GM23248 (cell line): ENCODE data around the gene REC114. TPM values are rescaled to one million over a fixed set of nuclear protein-coding genes. Genes with fewer than 3 reads are reported as not detected.

ENCODE experiments used
- DNase-seq: peaks from one replicate; pipeline ENCODE4 v3.0.0-alpha.2; 2015
- H2AFZ ChIP-seq: fragments of 200-600 bp; sonication (generic); 2 replicates; pipeline ENCODE4 v1.6.1; 2016; ENCODE audit warnings: antibody characterized with exemption
- H3F3A ChIP-seq: fragments of 200-600 bp; sonication (generic); 2 replicates; pipeline ENCODE4 v1.6.1; 2016; ENCODE audit warnings: mild to moderate bottlenecking, antibody characterized with exemption, mixed run types; ENCODE audit not compliant: insufficient read depth
- H3K27ac ChIP-seq: fragments of 200-600 bp; sonication (generic); 2 replicates; pipeline ENCODE4 v1.5.1; 2016; ENCODE audit warnings: mild to moderate bottlenecking
- H3K27me3 ChIP-seq: fragments of 200-600 bp; sonication (generic); replicated peaks from 2 replicates; pipeline ENCODE4 v1.6.1; 2016; ENCODE audit warnings: mild to moderate bottlenecking; ENCODE audit not compliant: insufficient read depth
- H3K36me3 ChIP-seq: fragments of 200-600 bp; sonication (generic); 2 replicates; pipeline ENCODE4 v1.6.1; 2016; ENCODE audit warnings: low read depth, mild to moderate bottlenecking
- H3K4me1 ChIP-seq: fragments of 200-600 bp; sonication (generic); 2 replicates; pipeline ENCODE4 v1.6.1; 2016; ENCODE audit warnings: mild to moderate bottlenecking; ENCODE audit not compliant: insufficient read depth
- H3K4me2 ChIP-seq: fragments of 200-600 bp; sonication (generic); one replicate; pipeline ENCODE4 v1.6.1; 2016; ENCODE audit warnings: mild to moderate bottlenecking; ENCODE audit not compliant: unreplicated experiment
- H3K4me3 ChIP-seq: fragments of 200-600 bp; sonication (generic); 2 replicates; pipeline ENCODE4 v1.5.1; 2016; ENCODE audit warnings: mild to moderate bottlenecking
- H3K79me2 ChIP-seq: fragments of 200-600 bp; sonication (generic); 2 replicates; pipeline ENCODE4 v1.6.1; 2016; ENCODE audit warnings: mild to moderate bottlenecking; ENCODE audit not compliant: insufficient read depth
- H3K9ac ChIP-seq: fragments of 200-600 bp; sonication (generic); 2 replicates; pipeline ENCODE4 v1.6.1; 2016; ENCODE audit warnings: mild to moderate bottlenecking
- H3K9me2 ChIP-seq: fragments of 200-600 bp; sonication (generic); 2 replicates; pipeline ENCODE4 v1.6.1; 2016; ENCODE audit warnings: mixed run types, mild to moderate bottlenecking, moderate library complexity; ENCODE audit not compliant: insufficient read depth
- H3K9me3 ChIP-seq: fragments of 200-600 bp; sonication (generic); one replicate; pipeline ENCODE4 v1.6.1; 2017; ENCODE audit warnings: low read depth
- H4K20me1 ChIP-seq: fragments of 200-600 bp; sonication (generic); 2 replicates; pipeline ENCODE4 v1.6.0; 2016; ENCODE audit not compliant: insufficient read depth
- EZH2 ChIP-seq: fragments of 200-600 bp; sonication (generic); IDR thresholded peaks from 2 replicates; pipeline ENCODE4 v1.6.1; 2018; ENCODE audit warnings: antibody characterized with exemption, mild to moderate bottlenecking; ENCODE audit not compliant: insufficient read depth, poor library complexity, severe bottlenecking
- EZH2phosphoT487 ChIP-seq: fragments of 200-600 bp; sonication (generic); IDR thresholded peaks from 2 replicates; pipeline ENCODE4 v1.6.1; 2018; ENCODE audit warnings: antibody characterized with exemption, moderate library complexity, mild to moderate bottlenecking, low read depth; ENCODE audit not compliant: insufficient read depth
- WGBS, 2 experiments: methylation state at CpG; one replicate each; pipeline ENCODE4 v1.1.6; 2015 to 2017; ENCODE audit warnings: low lambda C conversion rate in 2 of 2, low coverage in 1 of 2; ENCODE audit errors: missing lambda C conversion rate in 2 of 2; 5-methylcytosine and 5-hydroxymethylcytosine counted together
- in situ Hi-C: fragments of 300-500 bp; cut with MboI; formaldehyde crosslinking; loops from 2 replicates; pipeline ENCODE4 v1.15.0; 2020
- polyA plus RNA-seq: library from polyadenylated mRNA; unstranded; fragments of >200 nt; fragmentation: Nextera tagmentation; extraction: Ambion mirVana; gene quantifications from 2 replicates; pipeline ENCODE4 v1.2.1, GENCODE V29; 2016
- total RNA-seq: library from RNA; depleted of rRNA; stranded (reverse); fragments of >200 nt; shearing (Covaris generic); gene quantifications from 2 replicates; pipeline ENCODE4 v1.2.3, GENCODE V29; 2014

REC114 gene
- total and polyA plus RNA-seq, 2 experiments from 2014 or later = not detected

DNA sequence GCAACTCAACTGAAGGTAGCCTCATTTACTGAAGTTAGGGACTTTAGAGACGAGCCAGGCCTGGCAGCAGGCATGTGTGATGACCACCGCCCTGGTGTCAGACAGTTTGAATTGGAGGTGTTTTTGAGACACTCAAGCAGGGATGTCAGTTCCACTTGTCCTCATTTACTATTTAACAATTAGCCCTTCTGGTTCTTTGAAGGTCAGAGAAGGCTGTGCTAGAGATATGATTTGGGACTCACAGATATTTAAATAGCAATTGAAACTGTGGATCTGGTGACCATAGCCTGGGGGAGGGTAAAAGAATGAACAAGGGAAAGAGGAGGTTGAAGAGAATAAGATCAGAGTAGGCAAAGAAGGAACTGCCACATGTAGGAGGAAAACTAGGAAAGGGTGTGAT lies 74.6 kb downstream of the REC114 start:
- Histone ChIP-seq H3K4me3 (no peak overlapping the region), H3F3A (no peaks in the 10 kb centered on the region), H3K9me3 (no peaks in the 10 kb centered on the region), H2AFZ (no peak overlapping the region), H3K9ac (no peak overlapping the region), H3K27ac (no peak overlapping the region), H3K4me2 (no peak overlapping the region), H4K20me1 (no peaks in the 10 kb centered on the region), H3K36me3 (no peaks in the 10 kb centered on the region), H3K79me2 (no peaks in the 10 kb centered on the region), H3K9me2 (no peaks in the 10 kb centered on the region), H3K4me1 (no peaks in the 10 kb centered on the region), H3K27me3 (no peaks in the 10 kb centered on the region)
- no peak for TF ChIP-seq EZH2phosphoT487
- TF ChIP-seq EZH2 = no peak
- in situ Hi-C loops = no loop called here
- 71 to 86% methylated on average over 2 of the region's 2 CpGs for WGBS, 2 experiments
- no peak for DNase-seq

- Histone ChIP-seq H4K20me1 (no peaks in the 10 kb centered on the region), H3K4me3 (no peak overlapping the region), H3K9me3 (no peaks in the 10 kb centered on the region), H3K27me3 (no peaks in the 10 kb centered on the region), H3K27ac (no peak overlapping the region), H3K4me2 (no peak overlapping the region), H3K36me3 (no peaks in the 10 kb centered on the region), H3K79me2 (no peaks in the 10 kb centered on the region), H3F3A (no peaks in the 10 kb centered on the region), H3K9ac (no peak overlapping the region), H3K4me1 (no peaks in the 10 kb centered on the region), H2AFZ (no peak overlapping the region), H3K9me2 (no peaks in the 10 kb centered on the region)
- no peak for TF ChIP-seq EZH2phosphoT487
- TF ChIP-seq EZH2 = no peak
- in situ Hi-C loops = no loop called here
- WGBS, 2 experiments = 40 to 49% methylated on average over 3 of the region's 3 CpGs
- DNase-seq = no peak
These were observed 75.4 kb downstream of the REC114 start for GRCh38 chr15:73518180-73518862.

GRCh38 chr15:73518876-73519733 lies 76.1 kb downstream of the REC114 start:
- no peaks in the 10 kb centered on the region for H3K79me2 ChIP-seq
- H3F3A ChIP-seq = no peaks in the 10 kb centered on the region
- no peaks in the 10 kb centered on the region for H3K4me1 ChIP-seq
- H3K36me3 ChIP-seq = no peaks in the 10 kb centered on the region
- no peak overlapping the region for H2AFZ ChIP-seq
- DNase-seq = no peak
- no peak for TF ChIP-seq EZH2
- TF ChIP-seq EZH2phosphoT487 = no peak
- H3K4me2 ChIP-seq = no peak overlapping the region
- no peaks in the 10 kb centered on the region for H4K20me1 ChIP-seq
- H3K9me2 ChIP-seq = no peaks in the 10 kb centered on the region
- no peak overlapping the region for H3K9ac ChIP-seq
- WGBS, 2 experiments = 54 to 56% methylated on average over 5 of the region's 5 CpGs
- H3K27me3 ChIP-seq = no peaks in the 10 kb centered on the region
- in situ Hi-C loops = no loop called here
- H3K4me3 ChIP-seq = no peak overlapping the region
- no peak overlapping the region for H3K27ac ChIP-seq
- no peaks in the 10 kb centered on the region for H3K9me3 ChIP-seq

- H3K27me3 ChIP-seq = no peaks in the 10 kb centered on the region
- TF ChIP-seq EZH2phosphoT487 (no peak), EZH2 (no peak)
- 57 to 83% methylated on average over 1 of the region's 1 CpG for WGBS, 2 experiments
- in situ Hi-C loops = no loop called here
- H3K4me2 ChIP-seq = no peak overlapping the region
- H3K9ac ChIP-seq = no peak overlapping the region
- H3F3A ChIP-seq = no peaks in the 10 kb centered on the region
- H3K27ac ChIP-seq = no peak overlapping the region
- no peaks in the 10 kb centered on the region for H3K9me3 ChIP-seq
- no peaks in the 10 kb centered on the region for H3K79me2 ChIP-seq
- H2AFZ ChIP-seq = no peak overlapping the region
- no peaks in the 10 kb centered on the region for H3K9me2 ChIP-seq
- no peaks in the 10 kb centered on the region for H4K20me1 ChIP-seq
- no peaks in the 10 kb centered on the region for H3K36me3 ChIP-seq
- H3K4me1 ChIP-seq = no peaks in the 10 kb centered on the region
- no peak for DNase-seq
- H3K4me3 ChIP-seq = no peak overlapping the region
These were observed 79.0 kb downstream of the REC114 start for GRCh38 chr15:73522011-73522410.
